GM18498 (cell line): ENCODE data around the gene GRM7.

Experiments
- ATAC-seq: cut with Tn5 transposase; IDR thresholded peaks from one replicate; pipeline ENCODE4 v1.9.1; 2021; ENCODE audit warnings: mild to moderate bottlenecking, moderate library complexity; ENCODE audit not compliant: unreplicated experiment

GRM7 gene

GRCh38 chr3:7456386-7456785 lies 595.5 kb downstream of the GRM7 start:
- ATAC-seq, result no peak

- ATAC-seq, result peak; percentile 95
These were observed 600.4 kb downstream of the GRM7 start for GRCh38 chr3:7461202-7461825.

- no peak for ATAC-seq
These were observed 609.0 kb downstream of the GRM7 start for GRCh38 chr3:7469866-7470265.

- no peak for ATAC-seq
These were observed 623.7 kb downstream of the GRM7 start for GRCh38 chr3:7484636-7485035.

- no peak for ATAC-seq
These were observed 626.8 kb downstream of the GRM7 start for GRCh38 chr3:7487763-7488162.

GRCh38 chr3:7489417-7489816 lies 628.5 kb downstream of the GRM7 start:
- no peak for ATAC-seq

DNA sequence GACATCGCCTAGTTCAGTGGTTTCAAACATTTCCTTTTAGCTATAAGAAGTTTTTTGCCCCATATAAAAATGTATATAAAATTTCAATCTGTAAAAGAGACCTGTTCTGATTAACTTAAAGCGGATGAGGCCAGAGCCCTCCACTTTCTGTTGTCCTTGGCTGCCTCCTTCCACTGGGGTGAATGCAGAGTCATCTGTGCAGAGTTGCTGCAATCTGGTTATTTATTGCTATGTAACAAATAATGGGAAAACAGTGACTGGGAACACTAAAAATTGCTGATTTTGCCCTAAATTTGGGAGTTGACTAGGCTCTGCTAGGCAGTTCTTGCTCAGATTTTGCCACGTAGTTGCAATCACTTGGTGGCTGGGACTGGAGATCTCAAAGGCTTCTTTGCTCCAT lies 637.8 kb downstream of the GRM7 start:
- ATAC-seq, result no peak

- no peak for ATAC-seq
These were observed 642.5 kb downstream of the GRM7 start for GRCh38 chr3:7503431-7503830.

- no peak for ATAC-seq
These were observed 644.2 kb downstream of the GRM7 start for GRCh38 chr3:7504886-7505775.

DNA sequence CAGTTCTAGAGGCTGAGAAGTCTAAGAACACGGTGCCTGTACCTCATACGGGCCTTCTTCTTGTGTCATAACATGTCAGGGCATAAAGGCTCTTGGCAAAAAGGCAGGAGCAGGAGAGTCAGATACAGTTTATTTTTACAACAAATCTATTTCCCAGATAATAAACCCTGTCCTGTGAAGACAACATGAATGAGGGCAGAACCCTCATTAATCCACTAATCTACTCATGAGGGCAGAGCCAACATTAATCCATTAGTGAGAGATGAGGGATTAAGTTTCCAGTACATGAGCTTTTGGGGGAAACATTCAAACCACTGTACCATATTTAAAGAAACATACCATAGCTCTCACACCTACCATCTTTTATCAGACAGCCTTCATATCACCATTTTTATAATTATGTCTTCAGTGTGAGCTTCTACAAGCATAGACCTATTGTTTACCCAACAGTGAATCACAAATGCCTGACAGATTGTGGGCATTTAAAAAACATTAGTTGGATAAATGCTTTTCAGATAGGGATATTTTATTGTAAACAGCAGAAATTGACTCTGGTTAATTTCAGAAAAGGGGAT lies 645.8 kb downstream of the GRM7 start:
- no peak for ATAC-seq

DNA sequence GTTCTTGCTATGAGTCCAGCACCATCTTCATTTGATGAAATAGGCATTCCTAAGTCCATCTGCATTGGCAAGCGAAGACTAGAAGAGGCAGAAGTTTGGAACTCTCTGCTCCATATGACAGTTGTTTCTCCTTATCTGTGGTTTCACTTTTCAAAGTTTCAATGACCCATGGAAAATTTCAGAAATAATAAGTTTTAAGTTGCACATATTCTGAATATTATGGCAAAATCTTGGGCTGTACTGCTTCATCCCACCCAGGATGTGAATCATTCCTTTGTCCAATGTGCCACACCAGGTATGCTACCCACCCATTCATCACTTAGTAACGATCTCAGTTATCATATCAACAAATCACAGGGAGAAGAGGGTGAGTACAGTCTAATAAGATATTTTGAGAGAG lies 647.9 kb downstream of the GRM7 start:
- ATAC-seq, result no peak

GRCh38 chr3:7512048-7512447 lies 651.1 kb downstream of the GRM7 start:
- no peak for ATAC-seq

DNA sequence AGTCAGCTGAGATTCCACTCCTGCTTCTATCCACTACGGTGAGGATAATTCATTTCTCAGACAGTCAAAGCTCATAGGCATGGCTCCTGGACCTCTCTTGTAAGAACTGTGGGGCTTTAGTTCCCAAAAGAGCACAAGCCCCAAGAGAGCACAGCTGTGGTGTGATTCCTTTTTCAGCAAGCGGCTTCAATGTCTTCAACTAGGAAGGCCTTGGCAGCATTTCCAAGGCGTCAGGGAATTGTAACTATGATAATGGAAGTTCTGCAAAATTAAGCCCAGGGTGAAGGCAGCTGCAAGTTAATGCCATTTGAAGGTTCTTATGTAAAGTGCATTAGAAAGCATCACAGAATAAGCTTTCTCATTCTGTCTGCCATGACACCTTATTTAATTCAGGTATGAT lies 657.1 kb downstream of the GRM7 start:
- ATAC-seq, result no peak

- no peak for ATAC-seq
These were observed 657.5 kb downstream of the GRM7 start for GRCh38 chr3:7518456-7518855.

GRCh38 chr3:7520059-7520458 lies 659.1 kb downstream of the GRM7 start:
- no peak for ATAC-seq

GRCh38 chr3:7520593-7520992 lies 659.7 kb downstream of the GRM7 start:
- ATAC-seq, result no peak

GRCh38 chr3:7536510-7536909 lies 675.6 kb downstream of the GRM7 start:
- ATAC-seq, result no peak

DNA sequence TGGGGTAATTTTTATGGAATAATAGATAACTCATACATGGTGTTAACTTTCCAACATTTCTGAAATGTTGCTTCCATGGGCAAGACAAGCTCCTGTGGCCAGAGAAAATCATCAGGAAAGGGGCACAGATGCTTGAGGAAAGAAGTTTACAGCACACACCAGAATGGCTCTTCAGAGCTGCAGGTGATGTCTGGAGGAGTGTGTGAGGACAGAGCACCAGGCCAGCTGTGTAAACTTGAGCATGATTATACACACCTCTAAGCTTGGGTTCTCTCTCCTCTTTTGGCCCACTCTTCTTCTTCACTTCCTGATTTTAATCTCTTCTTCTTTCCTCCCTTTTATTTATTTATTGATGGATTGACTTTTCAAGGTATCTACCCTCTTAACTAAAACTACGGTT lies 676.0 kb downstream of the GRM7 start:
- ATAC-seq, result no peak

GRCh38 chr3:7543294-7543880 lies 682.5 kb downstream of the GRM7 start:
- ATAC-seq, result no peak

DNA sequence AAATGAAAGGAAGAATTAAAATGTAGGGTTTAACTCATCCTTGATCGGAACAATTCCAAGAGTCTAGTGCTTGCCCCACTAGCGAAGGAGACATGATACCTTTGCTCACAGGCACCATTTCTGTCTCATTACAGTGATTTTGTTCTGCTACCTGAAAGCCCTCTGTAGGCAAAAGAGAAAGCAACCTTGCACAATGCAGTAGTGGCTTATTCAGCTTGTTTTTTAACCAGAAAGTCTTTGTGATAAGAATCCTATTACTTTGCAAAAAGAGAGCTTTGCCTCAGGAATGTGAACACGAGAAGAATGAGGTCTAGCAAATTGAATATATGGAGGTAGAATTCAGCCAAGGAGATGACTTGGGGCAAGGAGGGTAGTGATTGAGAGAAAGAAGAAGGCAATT lies 684.4 kb downstream of the GRM7 start:
- no peak for ATAC-seq

DNA sequence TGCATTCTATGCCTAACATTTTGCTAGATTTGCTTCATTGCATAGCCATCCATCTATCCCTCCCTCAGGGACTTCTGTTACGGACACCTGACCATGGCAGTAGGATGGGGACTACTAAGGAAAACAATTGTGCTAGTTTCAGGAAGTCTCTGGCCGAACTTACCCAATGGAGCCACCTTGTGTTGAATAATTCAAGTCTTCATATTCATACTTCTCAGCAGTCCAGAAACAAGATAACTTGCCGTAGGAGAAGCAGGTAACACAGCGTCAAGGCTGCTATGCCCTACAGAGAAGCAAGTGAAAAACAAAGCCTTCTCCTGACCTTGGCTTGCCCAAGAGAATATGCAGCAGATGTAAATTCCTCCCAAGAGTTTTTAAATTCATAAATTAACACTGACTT lies 685.3 kb downstream of the GRM7 start:
- ATAC-seq, result no peak

- ATAC-seq, result no peak
These were observed 686.9 kb downstream of the GRM7 start for GRCh38 chr3:7547826-7548225.
